HepG2 (cell line): ENCODE data around the gene WASF1. TPM values are rescaled to one million over a fixed set of nuclear protein-coding genes. Genes with fewer than 3 reads are reported as not detected.

Experiments
- IRF9 ChIP-seq: sonication (generic); formaldehyde crosslinking; IDR thresholded peaks from 2 replicates; pipeline ENCODE4 v1.8.0; 2022; ENCODE audit warnings: missing genetic modification reagents, mild to moderate bottlenecking, borderline replicate concordance
- KAT8 ChIP-seq: IDR thresholded peaks from 2 replicates; pipeline ENCODE4 v1.6.1; 2016; ENCODE audit warnings: missing genetic modification reagents, missing compliant biosample characterization
- ZKSCAN5 ChIP-seq: sonication (generic); formaldehyde crosslinking; IDR thresholded peaks from 2 replicates; pipeline ENCODE4 v1.5.1; 2020; ENCODE audit warnings: mild to moderate bottlenecking, missing genetic modification reagents
- ZNF207 ChIP-seq: fragments of 450-650 bp; IDR thresholded peaks from 2 replicates; pipeline ENCODE4 v1.6.1; 2016; ENCODE audit warnings: antibody characterized with exemption, borderline replicate concordance
- ZNF609 ChIP-seq: sonication (generic); formaldehyde crosslinking; IDR thresholded peaks from 2 replicates; pipeline ENCODE4 v1.4.0; 2020; ENCODE audit warnings: mild to moderate bottlenecking, missing genetic modification reagents, borderline replicate concordance
- polyA plus RNA-seq, 8 experiments: library from polyadenylated mRNA; depleted of rRNA in 3 of 8; stranded (reverse) in 7 of 8; unstranded in 1 of 8; fragments of >200 nt; fragmentation: Illumina TruSeq in 4 of 8; extraction: Trizol in 4 of 8; gene quantifications; 2 replicates each; pipeline versions ENCODE4 v1.2.1 to v1.2.3, GENCODE V29; 2011 to 2016; ENCODE audit warnings: low read depth in 4 of 8, missing spikeins in 1 of 8, mixed read lengths in 1 of 8; ENCODE audit not compliant: insufficient read depth in 1 of 8
- total RNA-seq, 5 experiments: library from RNA; depleted of rRNA; stranded (reverse); fragments of >200 nt; fragmentation: Illumina TruSeq; extraction: Trizol; gene quantifications; 2 replicates each; pipeline ENCODE4 v1.2.3, GENCODE V29; 2016; ENCODE audit warnings: low read depth in 1 of 5
- TF ChIP-seq, protein P1 (sequence below), 2 experiments: sonication (generic) in 1 of 2; formaldehyde crosslinking in 1 of 2; IDR thresholded peaks; 2 replicates each; pipeline versions ENCODE4 v1.4.0 to v1.6.1; 2018 to 2020; ENCODE audit warnings: missing genetic modification reagents in 2 of 2, borderline replicate concordance in 1 of 2, low read depth in 1 of 2, mild to moderate bottlenecking in 1 of 2, missing biosample characterization in 1 of 2

WASF1 gene
- total and polyA plus RNA-seq, 2 of the 13 experiments (the other 11 are each of a cell fraction or from before 2014, with no cell fraction given) = 8.5 to 17.3 TPM

- TF ChIP-seq ZNF609 (CRISPR knock-in tag) (no peak), ZNF207 (no peak), ZKSCAN5 (CRISPR knock-in tag) (no peak), IRF9 (CRISPR knock-in tag) (no peak), KAT8 (CRISPR knock-in tag) (no peak)
- TF ChIP-seq, protein P1, sequence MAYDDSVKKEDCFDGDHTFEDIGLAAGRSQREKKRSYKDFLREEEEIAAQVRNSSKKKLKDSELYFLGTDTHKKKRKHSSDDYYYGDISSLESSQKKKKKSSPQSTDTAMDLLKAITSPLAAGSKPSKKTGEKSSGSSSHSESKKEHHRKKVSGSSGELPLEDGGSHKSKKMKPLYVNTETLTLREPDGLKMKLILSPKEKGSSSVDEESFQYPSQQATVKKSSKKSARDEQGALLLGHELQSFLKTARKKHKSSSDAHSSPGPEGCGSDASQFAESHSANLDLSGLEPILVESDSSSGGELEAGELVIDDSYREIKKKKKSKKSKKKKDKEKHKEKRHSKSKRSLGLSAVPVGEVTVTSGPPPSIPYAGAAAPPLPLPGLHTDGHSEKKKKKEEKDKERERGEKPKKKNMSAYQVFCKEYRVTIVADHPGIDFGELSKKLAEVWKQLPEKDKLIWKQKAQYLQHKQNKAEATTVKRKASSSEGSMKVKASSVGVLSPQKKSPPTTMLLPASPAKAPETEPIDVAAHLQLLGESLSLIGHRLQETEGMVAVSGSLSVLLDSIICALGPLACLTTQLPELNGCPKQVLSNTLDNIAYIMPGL (CRISPR knock-in tag; IDR thresholded peaks at IDR 0.05; ENCODE audit: borderline replicate concordance in 1 of 2, low read depth in 1 of 2) = no peak
- TF ChIP-seq, all 625 proteins: peak for 0
Observed at GRCh38 chr6:110098511-110099116, 80.9 kb downstream of the WASF1 start (continued).
